ENCODE data around the gene HIGD1A. TPM values are rescaled to one million over a fixed set of nuclear protein-coding genes. Genes with fewer than 3 reads are reported as not detected.
A peak's percentile ranks its signal among the peaks of the same experiment; 100 is the strongest.

The HIGD1A gene
- polyA plus RNA-seq, 4 donors, result 135 to 193 (median 161) TPM

DNA sequence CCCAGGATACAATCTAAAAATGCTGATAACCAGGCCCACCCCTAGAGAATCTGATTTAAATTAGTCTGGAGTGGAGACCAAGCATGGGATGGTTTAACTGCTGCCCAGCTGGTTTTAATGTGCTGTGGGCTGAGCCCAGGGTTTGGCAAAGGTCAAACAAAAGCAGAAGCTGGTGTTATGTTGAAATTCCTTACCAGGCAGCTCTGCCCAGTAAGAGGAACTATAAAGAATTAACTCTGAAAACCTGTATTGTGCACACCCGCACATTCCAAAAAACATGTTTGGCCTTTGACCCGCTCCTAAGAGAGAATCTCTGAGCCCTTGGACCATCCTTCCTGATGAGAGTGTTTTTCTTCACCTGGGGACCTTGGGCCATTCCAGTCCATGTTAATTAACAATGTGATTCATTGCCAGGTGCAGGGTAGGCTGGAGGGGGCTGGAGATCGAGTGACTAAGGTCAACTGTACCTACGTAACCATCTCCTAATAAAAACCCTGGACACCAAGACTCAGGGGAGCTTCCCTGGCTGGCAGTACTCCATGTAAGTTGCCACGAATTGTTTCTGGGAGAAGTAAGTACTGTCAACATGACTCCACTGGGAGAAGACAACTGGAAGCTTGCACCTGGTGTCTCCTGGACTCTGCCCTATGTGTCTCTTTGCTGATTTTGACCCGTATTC, 42.1 kb downstream of the HIGD1A start:
- DNase-seq (ENCODE audit: low read depth in 4 of 4, low spot score in 2 of 4), result no peak

DNA sequence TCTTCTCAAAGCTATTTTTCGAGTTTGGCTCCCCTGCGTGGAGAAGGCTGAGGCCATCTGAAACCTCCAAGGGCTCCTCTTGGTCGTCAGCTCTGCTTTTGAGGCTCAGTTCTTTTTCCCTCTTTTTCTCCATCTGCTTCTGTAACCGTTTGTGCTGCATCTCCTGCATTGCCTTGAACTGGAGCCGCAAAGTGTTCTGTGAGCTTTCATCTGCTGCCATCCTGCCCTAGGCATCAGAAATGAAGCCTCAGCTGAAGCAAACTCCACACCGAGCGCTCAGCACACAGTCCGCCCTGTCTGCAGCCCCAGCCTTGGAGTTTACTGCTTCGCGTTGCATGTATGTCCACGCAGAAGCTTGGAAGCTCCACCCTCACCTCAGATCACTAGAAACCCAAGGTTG, 46.2 kb downstream of the HIGD1A start:
- no peak for DNase-seq (ENCODE audit: low read depth in 4 of 4, low spot score in 2 of 4)

DNA sequence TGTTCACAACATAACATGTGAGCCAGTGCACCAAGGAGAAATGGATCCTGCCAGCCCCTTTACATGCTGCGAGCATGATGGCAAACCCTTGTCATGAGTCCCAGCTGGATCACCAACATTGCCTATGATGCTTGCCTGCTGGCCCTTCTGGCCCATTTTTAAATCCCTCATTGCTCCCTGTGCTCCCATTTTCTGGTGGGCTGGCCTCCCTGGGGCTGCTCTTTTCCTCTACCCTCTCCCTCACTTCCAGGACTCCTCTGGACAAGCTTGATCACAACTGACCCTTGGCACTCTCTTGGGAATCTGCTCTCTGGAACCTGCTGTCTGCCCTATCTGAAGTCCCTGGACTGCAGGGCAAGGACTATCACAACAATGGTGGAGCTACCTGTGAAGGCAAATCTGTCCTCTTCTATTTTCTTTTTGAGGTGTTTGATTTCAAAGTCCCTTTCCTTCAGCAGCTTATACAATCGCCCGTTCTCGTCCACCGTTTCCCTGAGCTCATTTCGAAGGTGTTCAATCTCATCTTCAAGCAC, 47.5 kb downstream of the HIGD1A start:
- no peak for DNase-seq (ENCODE audit: low read depth in 4 of 4, low spot score in 2 of 4)

DNA sequence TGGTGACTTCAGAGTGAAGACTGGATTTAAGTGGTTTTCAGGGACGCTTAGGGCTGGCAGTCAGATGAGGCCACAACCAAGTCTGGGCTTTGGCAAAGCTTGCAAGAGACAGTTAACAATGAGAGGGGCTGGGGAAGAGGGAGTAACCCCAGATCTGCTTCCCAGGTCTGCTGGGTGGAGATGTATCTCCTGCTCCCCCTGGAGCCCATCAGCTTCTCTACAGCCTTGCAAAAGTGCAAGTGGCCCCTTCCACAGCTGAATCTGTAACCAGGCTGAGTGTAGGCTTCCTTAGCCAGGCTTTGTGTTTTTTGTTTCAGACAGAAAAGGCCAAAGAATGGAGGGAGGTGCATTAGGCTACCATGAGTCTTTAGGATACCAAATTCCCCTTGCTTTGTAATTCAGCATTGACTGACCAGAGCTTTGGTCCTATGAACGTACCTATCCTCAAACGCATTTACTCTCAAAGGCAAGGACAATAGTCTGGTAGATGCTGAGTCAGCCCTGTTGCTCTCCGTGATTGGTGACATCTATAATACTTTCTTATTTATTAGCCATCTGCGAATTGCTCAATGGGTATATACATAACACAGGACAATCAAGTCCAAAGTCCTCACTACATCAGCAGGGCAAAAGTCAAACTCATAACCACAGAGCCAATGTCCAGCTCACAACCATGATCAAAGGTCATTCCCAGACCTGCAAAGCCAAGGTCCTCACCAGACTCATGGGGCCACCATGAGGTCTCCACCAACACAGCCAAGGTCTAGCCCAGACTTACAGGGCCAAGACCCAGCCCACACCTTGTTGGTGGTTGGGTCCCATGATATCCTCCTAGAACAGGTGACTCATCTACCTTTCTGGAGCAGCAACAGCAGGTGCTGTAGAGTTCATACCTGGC, 48.4 kb downstream of the HIGD1A start:
- DNase-seq (ENCODE audit: low read depth in 4 of 4, low spot score in 2 of 4), result no peak

DNA sequence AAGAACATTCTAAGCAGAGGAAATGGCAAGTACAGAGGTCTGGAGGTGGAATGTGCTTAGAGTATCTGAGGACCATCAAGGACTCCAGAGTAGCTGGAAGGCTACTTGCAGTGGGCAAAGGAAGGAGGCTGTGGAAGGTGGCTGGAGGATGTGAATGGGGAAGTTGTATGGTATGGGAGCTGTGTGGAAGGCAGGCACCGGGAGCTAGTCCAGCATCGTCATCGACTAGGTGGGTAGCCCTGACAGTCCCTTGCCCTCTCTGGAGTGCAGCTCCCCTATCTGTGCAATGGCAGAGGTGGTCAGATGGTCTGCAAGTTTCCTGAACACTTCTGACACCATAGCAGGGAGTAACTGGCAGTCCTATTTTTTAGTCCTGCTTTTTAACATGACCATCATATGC, 50.5 kb downstream of the HIGD1A start:
- DNase-seq (ENCODE audit: low read depth in 4 of 4, low spot score in 2 of 4), result no peak

DNA sequence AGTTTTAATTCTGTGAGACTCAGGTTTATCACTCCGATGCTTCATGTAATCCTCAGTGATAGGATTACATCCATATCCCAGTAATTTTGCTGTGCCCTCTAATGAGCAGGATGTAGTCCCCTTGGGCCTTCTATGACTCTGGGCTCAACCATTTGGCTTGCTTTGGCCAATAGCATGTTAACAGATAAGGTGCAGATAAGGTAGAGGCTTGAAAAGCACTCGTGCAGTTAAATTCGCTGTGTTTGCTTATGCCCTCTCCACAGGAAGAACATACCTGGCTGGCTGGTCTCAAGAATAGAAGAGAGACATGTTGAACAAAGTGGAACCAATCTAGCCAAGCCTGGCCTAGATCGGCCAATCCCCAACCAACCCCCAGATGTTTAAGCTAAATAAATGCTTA, 51.3 kb downstream of the HIGD1A start:
- DNase-seq (ENCODE audit: low read depth in 4 of 4, low spot score in 2 of 4), result no peak

DNA sequence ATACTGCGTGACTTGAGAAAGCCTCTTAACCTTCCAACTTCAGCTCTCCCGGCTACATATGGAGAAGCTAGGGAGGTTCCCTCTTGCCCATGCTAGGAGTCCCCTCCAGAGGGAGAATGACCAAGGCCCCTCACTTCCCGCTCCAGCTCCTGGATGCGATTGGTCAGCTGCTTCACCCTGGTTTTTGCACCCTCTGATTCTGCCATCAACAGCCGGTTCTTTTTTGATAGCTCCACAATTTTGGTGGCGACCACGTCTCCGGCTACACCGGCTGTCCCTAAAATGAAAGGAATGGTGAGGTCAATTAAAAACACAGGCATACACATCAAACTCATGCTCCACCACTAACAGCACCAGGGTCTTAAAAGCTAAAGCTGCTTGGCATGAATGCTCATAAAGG, 51.8 kb downstream of the HIGD1A start:
- no peak for DNase-seq (ENCODE audit: low read depth in 4 of 4, low spot score in 2 of 4)

DNA sequence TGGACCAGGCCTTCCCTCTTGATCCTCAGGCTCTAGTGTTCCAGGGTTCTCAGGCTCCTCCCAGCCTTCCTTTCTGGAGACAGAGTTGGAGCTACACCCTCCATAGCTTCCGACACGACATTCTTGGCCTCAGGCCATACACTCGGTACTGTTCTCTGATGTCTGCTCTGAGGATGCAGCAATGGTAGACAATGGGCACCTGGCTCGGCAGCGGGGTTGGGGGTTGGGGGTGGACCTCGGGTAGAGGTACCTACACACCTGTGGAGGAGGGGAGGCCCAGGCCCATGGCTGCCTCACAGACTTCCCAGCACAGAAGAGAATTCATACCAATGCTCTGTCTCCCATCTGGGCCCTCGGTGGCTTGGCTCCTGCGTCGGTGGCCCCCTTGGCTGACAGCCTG, 52.7 kb downstream of the HIGD1A start:
- DNase-seq (ENCODE audit: low read depth in 4 of 4, low spot score in 2 of 4), result no peak

DNA sequence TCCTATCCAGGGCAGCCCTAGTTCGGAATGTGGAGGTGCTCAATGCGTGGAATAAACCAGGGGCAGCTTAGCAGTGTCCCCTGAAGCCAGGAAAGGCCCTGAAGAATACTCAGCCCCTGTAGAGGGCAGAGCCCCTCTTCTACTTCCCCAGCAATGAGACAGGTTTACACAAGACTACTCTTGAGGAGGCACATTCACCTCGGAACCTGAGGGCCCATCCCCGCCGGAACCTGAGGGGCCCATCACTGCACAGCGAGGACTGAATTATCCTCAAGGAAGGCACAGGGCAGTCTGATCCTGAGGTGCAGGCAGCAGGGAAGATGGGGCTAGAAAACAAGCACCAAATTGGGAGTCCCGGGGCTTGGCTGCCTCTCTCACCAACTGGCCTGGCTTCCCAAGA, 53.5 kb downstream of the HIGD1A start:
- DNase-seq (ENCODE audit: low read depth in 4 of 4, low spot score in 2 of 4), result no peak

DNA sequence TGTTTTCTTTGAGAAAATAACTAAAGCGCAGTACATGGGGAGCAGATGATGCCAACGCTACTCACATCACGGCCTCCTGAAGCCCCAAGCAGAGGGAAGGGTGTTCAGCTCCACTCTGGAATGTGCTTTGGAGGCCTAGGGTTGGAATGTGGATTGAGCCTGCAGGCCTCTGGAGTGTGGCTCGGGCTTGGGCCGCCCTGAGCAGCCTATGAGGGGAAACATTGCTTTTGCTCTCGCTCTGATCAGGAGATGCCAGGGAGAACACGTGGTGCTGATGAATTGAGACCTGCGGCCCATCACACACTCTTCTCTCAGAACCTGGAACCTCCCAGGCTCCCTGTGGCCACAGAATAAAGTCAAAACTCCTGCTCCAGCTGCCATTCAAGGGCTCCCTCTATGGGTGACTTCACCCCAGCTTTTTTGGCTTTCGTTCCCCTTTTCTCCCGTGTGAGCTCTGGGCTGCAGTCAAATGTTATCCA, 54.5 kb downstream of the HIGD1A start:
- no peak for DNase-seq (ENCODE audit: low read depth in 4 of 4, low spot score in 2 of 4)

DNA sequence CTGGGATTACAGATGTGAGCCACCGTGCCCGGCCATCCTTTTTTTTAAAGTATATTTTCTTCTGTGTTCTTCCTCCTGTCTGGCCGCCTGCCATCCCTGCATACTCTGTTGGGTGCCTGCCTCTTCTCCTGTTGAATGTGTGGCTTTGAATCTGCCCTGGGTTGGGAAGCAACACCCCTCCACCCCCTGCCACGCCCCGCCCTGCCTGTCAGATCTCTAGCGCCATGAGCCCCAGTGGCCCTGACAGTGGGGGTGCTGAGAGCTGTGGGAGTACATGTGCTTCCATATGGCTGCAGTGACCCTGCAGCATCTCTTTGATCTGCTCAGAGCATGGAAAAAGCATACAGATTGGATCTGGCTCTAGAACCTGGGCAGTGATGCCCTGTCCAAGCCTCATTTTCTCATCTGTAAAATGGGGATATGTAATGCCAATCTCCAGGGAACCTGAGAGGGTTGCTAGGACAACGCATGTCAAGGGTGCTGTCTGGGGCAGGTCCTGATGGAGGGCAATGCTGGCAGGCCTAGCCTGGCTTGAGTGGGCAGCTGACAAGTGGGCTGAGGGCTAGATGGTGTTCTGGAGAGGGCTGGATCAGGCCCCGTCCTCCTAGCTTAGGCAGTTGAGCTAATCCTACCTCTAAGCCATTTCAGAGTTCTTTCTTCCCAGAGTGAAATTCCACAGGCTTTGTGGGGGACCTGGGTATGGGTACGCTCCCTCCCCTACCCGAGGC, 55.1 kb downstream of the HIGD1A start:
- no peak for DNase-seq (ENCODE audit: low read depth in 4 of 4, low spot score in 2 of 4)

DNA sequence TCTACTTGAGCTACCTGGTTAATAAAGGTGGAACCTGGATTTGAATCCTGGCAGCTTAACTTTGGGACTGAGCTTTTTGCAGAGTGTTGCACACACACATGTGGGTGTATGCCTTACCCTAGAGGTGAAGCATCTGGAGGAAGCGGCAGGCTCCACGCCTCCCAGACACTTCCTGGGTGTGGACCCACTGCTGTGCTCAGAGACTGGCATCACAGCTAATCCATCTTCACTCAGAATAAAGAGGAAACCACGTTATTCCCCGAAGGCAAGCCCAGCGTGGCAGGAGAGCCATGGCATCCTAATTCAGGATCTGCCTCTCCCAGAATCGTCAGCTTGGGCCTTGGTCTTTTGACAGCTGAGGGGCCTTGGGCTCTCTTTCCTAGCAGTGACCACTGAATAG, 56.7 kb downstream of the HIGD1A start:
- DNase-seq (ENCODE audit: low read depth in 4 of 4, low spot score in 2 of 4), result no peak

DNA sequence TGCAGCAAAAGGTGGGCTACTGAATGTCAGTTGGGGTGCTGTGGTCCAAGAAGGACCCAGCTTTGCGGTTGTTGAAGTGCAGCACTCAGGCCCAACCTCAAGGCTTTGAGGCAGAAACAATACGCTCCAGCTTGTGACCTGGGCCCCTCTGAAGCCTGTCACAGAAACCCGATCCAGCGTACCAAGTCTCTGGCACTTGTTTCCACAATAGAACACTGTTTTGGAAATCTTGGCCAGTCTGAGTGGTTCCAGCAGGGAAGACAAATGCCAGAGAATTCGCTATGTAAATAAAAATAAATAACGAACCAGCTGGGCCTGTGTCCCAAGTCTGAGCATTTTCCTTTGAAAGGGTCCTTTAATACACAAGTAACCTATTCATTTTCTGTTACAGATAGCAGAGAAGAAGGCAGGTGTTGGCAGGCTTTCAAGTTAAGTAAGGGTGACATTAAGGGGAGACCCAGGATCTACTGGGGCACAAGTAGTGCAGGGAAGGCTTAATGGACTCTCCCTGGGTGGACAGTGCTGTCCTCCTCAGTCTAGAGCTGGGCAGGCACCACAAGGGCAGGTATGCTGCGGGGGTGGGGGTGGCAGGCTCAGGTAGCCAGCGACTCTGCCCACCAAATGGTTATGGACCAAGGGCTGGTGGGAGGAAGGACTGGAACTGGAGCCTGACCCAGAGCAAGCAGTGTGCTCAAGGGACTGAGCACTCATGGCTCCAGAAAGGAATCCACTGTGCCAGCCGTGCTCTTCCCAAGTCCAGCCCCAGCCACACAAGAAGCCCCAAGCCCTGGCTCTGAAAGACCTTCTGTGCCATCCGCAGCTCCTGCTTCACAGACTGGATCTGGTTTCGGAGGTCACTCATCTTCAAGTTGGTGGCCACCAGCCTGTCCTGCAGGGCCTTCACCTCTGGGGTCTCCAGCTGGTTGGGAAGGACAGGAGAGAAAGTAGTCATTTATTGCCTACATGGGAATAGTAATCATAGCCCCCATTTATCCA, 57.5 kb downstream of the HIGD1A start:
- peak in 1 of 4 donors; percentile 39 for DNase-seq (ENCODE audit: low read depth in 4 of 4, low spot score in 2 of 4)

DNA sequence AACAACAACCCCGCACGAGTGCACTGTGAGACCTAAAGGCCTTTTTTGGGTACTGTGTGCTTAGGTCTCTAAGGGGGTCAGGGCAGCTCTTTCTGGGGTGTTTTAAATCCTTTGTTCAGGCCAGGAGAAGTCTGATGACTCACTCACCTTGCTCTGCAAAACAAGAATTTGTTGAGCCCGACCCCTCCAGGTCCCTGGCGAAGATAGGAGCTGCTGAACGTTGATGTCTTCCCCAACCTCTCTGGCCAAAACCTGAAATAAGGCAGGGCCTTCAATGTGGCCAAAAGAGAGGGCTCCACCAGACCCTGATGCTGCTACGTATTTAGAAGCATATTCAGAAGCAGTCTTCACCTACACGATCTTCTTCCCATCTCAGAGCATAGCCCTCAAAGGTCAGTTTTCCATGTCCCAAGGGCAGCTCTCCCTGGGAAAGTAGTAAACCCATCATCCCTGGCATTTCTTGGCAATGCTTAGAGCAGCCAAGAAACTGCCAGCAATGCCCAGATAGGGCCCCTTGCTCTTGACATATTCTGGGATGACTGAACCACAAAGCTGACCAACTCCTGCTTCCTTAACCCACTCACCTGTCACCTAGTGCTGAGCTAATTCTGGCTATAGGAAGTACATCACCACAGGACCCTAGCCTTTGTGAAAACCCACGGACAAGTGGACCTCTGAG, 58.4 kb downstream of the HIGD1A start:
- DNase-seq (ENCODE audit: low read depth in 4 of 4, low spot score in 2 of 4), result no peak

DNA sequence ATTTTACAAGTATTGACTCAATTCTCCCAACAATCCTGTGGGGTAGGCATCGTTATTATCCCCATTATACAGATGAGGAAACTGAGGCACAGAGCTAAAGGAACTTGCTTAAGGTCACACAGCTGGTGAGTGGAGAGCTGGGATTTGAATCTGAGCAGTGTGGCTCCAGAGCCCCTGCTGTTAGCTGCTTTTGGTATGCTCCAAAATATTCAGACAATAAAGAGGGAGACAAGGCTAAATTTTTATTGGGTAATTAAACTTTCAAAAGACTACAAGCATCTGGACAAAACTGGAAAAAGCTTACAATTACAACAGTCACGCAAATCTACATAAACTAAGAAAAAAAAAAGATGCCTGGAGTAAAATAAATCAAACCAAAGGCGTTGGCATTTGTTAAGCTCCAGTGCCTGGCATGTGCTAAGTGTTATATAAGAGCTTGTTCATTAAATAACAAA, 59.0 kb downstream of the HIGD1A start:
- DNase-seq (ENCODE audit: low read depth in 4 of 4, low spot score in 2 of 4), result no peak

DNA sequence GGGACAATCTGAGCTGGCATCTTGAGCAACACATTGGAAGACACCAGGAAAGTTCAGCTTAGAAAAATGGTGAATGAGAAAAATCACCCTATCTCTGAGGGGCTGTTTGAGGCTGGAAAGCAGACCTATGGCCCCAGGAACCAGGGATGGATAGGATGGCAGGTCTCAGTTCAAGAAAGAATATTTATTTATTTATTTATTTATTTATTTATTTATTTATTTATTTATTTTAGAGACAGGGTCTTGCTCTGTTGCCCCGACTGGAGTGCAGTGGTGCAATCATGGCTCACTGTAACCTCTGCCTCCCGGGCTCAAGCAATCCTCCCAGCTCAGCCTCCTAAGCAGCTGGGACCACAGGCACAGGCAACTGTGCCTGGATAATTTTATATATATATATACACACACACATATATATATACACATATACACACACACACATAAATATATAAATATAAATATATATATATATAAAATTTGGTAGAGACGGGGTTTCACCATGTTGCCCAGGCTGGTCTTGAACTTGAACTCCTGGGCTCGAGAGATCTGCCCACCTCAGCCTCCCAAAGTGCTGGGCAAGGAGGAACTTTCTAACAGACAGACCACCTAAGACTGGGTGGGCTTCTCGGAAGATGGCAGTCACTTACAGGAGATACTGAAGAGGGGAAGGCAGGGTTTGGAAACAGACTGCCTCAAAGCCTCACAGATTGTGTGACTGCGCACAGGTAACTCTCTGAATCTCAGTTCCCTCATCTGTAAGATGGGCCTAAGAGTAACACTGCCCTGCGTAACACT, 60.9 kb downstream of the HIGD1A start:
- DNase-seq (ENCODE audit: low read depth in 4 of 4, low spot score in 2 of 4), result no peak

DNA sequence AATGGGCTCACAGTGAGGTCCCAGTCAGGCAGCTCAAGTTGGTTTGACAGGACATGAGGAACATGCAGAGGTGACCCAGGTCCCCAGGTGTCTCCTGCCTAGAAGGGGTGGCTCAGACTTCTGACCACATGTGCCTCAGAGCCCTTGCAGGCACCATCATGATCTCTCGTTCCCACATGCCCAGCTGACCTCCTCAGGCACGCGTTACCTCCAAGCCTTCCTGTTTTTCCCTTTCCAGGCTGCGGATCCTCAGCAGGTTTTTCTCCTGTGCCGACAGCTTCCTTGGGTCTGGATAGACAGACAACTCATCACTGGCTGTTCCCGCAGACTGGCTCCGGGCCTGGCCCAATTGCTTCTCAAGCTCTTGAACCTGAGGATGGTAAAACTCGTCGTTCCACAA, 61.6 kb downstream of the HIGD1A start:
- no peak for DNase-seq (ENCODE audit: low read depth in 4 of 4, low spot score in 2 of 4)

DNA sequence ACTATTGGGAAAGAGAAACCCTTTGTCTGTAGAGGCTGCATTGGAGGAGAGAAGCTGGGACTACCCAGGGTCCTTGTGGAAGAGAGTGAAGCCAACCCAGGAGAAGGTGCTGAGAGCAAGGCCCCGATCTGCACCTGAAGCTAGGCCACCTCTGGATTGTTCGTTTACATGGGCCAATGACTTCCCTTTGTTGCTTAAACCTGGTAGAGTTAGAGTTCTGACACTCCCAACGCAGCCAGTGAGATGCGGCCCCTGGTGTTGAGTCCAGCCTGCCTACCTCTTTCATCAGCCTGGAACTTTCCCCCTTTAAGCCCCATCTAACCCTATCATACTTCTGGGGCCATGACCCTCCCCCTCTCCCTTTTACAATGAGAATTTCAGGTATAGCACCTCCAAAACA, 62.0 kb downstream of the HIGD1A start:
- no peak for DNase-seq (ENCODE audit: low read depth in 4 of 4, low spot score in 2 of 4)

All from left renal cortex interstitium (tissue), 4 donors.